ENCODE measurements around the gene PELO.

- TF ChIP-seq ZNF274 (IDR thresholded peaks at IDR 0.05; ENCODE audit: low read depth, low read length) (no peak), SUZ12 (IDR thresholded peaks at IDR 0.05; ENCODE audit: extremely low read depth, insufficient read depth, insufficient read length) (no peak)
These were observed 18.7 kb upstream of the PELO start for GRCh38 chr5:52769061-52769460.

Data from NT2/D1 (cell line).